CD4-positive, alpha-beta T cell treated with Interleukin-17A for 1 hour (primary cell): ENCODE results near the gene ATP11C.

ENCODE experiments used
- DNase-seq: peaks from one replicate; pipeline ENCODE4 v3.0.0-alpha.2; 2020

The ATP11C gene

GRCh38 chrX:139802048-139802447 lies 130.8 kb downstream of the ATP11C start:
- no peak for DNase-seq

- no peak for DNase-seq
Measured at GRCh38 chrX:139801397-139801813, 131.4 kb downstream of the ATP11C start.

- no peak for DNase-seq
Measured at GRCh38 chrX:139798701-139799100, 134.2 kb downstream of the ATP11C start.

GRCh38 chrX:139795196-139795595 lies 137.7 kb downstream of the ATP11C start:
- peak; percentile 12 for DNase-seq

- DNase-seq, result no peak
Measured at GRCh38 chrX:139787601-139788000, 145.3 kb downstream of the ATP11C start.

GRCh38 chrX:139784807-139785206 lies 148.0 kb downstream of the ATP11C start:
- DNase-seq, result no peak

- no peak for DNase-seq
Measured at GRCh38 chrX:139783959-139784358, 148.9 kb downstream of the ATP11C start.

- DNase-seq, result no peak
Measured at GRCh38 chrX:139783030-139783429, 149.8 kb downstream of the ATP11C start.

GRCh38 chrX:139776599-139776998 lies 156.3 kb downstream of the ATP11C start:
- DNase-seq, result no peak

- DNase-seq, result no peak
Measured at GRCh38 chrX:139770366-139770765, 162.5 kb downstream of the ATP11C start.

GRCh38 chrX:139766545-139766983 lies 166.3 kb downstream of the ATP11C start:
- peak; percentile 54 for DNase-seq

- DNase-seq, result no peak
Measured at GRCh38 chrX:139762400-139763183, 170.3 kb downstream of the ATP11C start.

- DNase-seq, result no peak
Measured at GRCh38 chrX:139759637-139760036, 173.2 kb downstream of the ATP11C start.

- DNase-seq, result no peak
Measured at GRCh38 chrX:139758809-139759208, 174.0 kb downstream of the ATP11C start.

GRCh38 chrX:139758250-139758649 lies 174.6 kb downstream of the ATP11C start:
- no peak for DNase-seq

- no peak for DNase-seq
Measured at GRCh38 chrX:139751053-139751452, 181.8 kb downstream of the ATP11C start.

GRCh38 chrX:139750390-139750789 lies 182.5 kb downstream of the ATP11C start:
- no peak for DNase-seq

GRCh38 chrX:139739138-139739537 lies 193.7 kb downstream of the ATP11C start:
- peak; percentile 32 for DNase-seq

GRCh38 chrX:139738581-139738980 lies 194.3 kb downstream of the ATP11C start:
- DNase-seq, result peak; percentile 0

- DNase-seq, result no peak
Measured at GRCh38 chrX:139736151-139736550, 196.7 kb downstream of the ATP11C start.

- DNase-seq, result no peak
Measured at GRCh38 chrX:139734996-139735395, 197.9 kb downstream of the ATP11C start.

- no peak for DNase-seq
Measured at GRCh38 chrX:139725720-139726119, 207.1 kb downstream of the ATP11C start.

GRCh38 chrX:139724626-139725025 lies 208.2 kb downstream of the ATP11C start:
- DNase-seq, result no peak

GRCh38 chrX:139720979-139721378 lies 211.9 kb downstream of the ATP11C start:
- no peak for DNase-seq

- no peak for DNase-seq
Measured at GRCh38 chrX:139720136-139720535, 212.7 kb downstream of the ATP11C start.
